ENCODE data around the gene ME1. TPM values are rescaled to one million over a fixed set of nuclear protein-coding genes. Genes with fewer than 3 reads are reported as not detected.

Gene ME1
- total RNA-seq, 1 donor from 2014 or later = 17.9 TPM

DNA sequence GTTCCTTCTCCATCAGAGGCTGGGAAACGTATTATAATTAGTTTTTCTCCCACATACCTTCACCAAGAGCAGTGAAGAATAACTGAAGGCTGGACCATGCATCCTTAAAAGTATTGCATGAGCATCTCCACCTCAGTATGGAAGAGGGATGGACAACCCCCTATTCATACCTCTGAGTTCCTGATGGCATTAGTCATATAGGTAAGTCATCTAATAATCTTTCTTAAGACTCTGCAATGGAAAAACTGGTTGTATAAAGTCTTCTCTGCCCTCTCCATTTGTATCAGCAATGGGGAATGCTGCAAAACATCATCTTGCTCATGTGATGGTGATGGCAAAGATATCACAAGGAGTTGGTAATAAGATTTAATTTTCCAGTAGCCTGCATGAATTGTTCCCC is 262.3 kb downstream of the ME1 start:
- intact Hi-C loops (cut with DNase I) = no loop called here
- DNase-seq (ENCODE audit: low spot score) = no peak

DNA sequence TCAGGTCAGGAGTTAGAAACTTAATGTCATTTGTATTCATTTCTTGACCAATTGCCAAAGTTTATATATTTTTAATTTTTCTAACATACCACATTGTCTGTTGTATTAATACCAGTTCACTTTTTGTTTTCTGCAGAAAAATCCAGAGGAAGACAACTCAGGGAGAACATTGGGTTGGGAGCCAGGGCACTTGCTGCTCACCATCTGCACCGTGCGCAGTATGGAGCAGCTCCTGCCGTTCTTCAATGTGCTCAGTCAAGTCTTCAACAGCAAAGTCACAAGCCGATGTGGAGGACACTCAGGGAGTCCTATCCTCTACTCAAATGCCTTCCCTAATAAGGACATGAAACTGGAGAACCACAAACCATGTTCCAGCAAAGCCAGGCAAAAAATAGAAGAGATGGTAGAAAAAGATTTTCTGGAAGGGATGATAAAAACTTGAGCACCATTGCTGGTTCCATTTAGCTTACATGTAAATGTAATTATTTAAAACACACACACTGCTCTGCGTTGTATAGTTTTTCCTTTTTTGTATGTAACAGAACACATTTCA is 263.0 kb downstream of the ME1 start:
- DNase-seq (ENCODE audit: low spot score) = no peak
- intact Hi-C loops (cut with DNase I) = no loop called here

Other genes starting within 250 kb of the ME1 start
- 23.8 TPM for gene PGM3, start 237.8 kb downstream of the ME1 start, total RNA-seq
- gene RWDD2A, start 237.7 kb downstream of the ME1 start, total RNA-seq = 3.2 TPM
- 0.83 TPM for gene PRSS35, start 81.5 kb upstream of the ME1 start, total RNA-seq

Measured in cardiac septum (tissue), 1 donor.